Measurements from ENCODE around the gene PBRM1.
"Not testable (repeated sequence)": the region's sequence is repeated elsewhere in the genome, so short reads cannot be mapped to it uniquely, and the experiment has no call there.

Gene PBRM1

GRCh38 chr3:52685709-52686691 is at the start of gene PBRM1, which contains the start of gene GNL3:
Gene PBRM1 (minus strand): TSS chr3:52685913.
Gene GNL3 (plus strand): TSS chr3:52686032. CDS start chr3:52686093, 61 bp downstream.
- DNase-seq (ENCODE audit: low read depth), result peak; percentile 79

- no peak for DNase-seq (ENCODE audit: low read depth)
Observed at GRCh38 chr3:52733256-52733891, 47.7 kb upstream of the PBRM1 start.

- no peak for DNase-seq (ENCODE audit: low read depth)
Observed at GRCh38 chr3:52731590-52731989, 45.9 kb upstream of the PBRM1 start.

- DNase-seq (ENCODE audit: low read depth), result no peak
Observed at GRCh38 chr3:52730681-52731080, 45.0 kb upstream of the PBRM1 start.

- DNase-seq (ENCODE audit: low read depth), result not testable (repeated sequence)
Observed at GRCh38 chr3:52728753-52729152, 43.0 kb upstream of the PBRM1 start.

GRCh38 chr3:52724511-52724910 is 38.8 kb upstream of the PBRM1 start:
- DNase-seq (ENCODE audit: low read depth), result no peak

GRCh38 chr3:52723935-52724334 is 38.2 kb upstream of the PBRM1 start:
- DNase-seq (ENCODE audit: low read depth), result no peak

- DNase-seq (ENCODE audit: low read depth), result no peak
Observed at GRCh38 chr3:52722491-52722890, 36.8 kb upstream of the PBRM1 start.

- no peak for DNase-seq (ENCODE audit: low read depth)
Observed at GRCh38 chr3:52721730-52722008, 36.0 kb upstream of the PBRM1 start.

GRCh38 chr3:52721002-52721729 is 35.5 kb upstream of the PBRM1 start:
- DNase-seq (ENCODE audit: low read depth), result no peak

GRCh38 chr3:52719618-52720017 is 33.9 kb upstream of the PBRM1 start:
- DNase-seq (ENCODE audit: low read depth), result no peak

- DNase-seq (ENCODE audit: low read depth), result no peak
Observed at GRCh38 chr3:52715714-52716305, 30.1 kb upstream of the PBRM1 start.

- DNase-seq (ENCODE audit: low read depth), result no peak
Observed at GRCh38 chr3:52714335-52715302, 28.9 kb upstream of the PBRM1 start.

- no peak for DNase-seq (ENCODE audit: low read depth)
Observed at GRCh38 chr3:52712291-52713212, 26.8 kb upstream of the PBRM1 start.

GRCh38 chr3:52710512-52710911 is 24.8 kb upstream of the PBRM1 start:
- no peak for DNase-seq (ENCODE audit: low read depth)

GRCh38 chr3:52707585-52707984 is 21.9 kb upstream of the PBRM1 start:
- no peak for DNase-seq (ENCODE audit: low read depth)

- peak; percentile 77 for DNase-seq (ENCODE audit: low read depth)
Observed at GRCh38 chr3:52705688-52706686, 20.3 kb upstream of the PBRM1 start, which contains the start of the genes GLT8D1 and SPCS1. Gene GLT8D1 (minus strand): TSS chr3:52705791. CDS start chr3:52700460, 5,331 bp downstream. Gene SPCS1 (plus strand): TSS chr3:52706106. CDS start chr3:52706247, 141 bp downstream.

GRCh38 chr3:52705438-52705687 is 19.6 kb upstream of the PBRM1 start:
- DNase-seq (ENCODE audit: low read depth), result no peak
